ENCODE results near the gene CCNH. TPM values are rescaled to one million over a fixed set of nuclear protein-coding genes. Genes with fewer than 3 reads are reported as not detected.

The CCNH gene
- total and polyA plus RNA-seq, 9 donors, result 21.7 to 160 (median 44.6) TPM

DNA sequence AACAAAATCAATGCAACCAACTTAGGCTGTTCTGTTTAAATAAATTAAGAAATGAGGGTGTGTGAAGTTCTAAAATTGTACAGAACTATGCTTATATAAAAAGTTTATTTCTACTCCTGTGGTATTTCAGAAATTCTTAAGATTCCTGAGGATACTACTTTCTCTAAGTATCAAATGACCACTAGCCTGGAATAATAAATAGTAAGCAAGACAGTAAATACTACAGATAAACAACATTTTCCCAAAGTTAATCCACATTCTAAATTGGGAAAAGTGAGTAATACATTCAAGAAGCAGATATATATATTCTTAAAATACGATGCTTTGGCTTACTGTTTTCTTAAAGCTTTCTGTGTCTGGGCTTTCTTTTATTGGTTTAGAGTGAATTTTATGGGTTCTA is 29.5 kb downstream of the CCNH start:
- Histone ChIP-seq H3K36me3 (no peaks in the 10 kb centered on the region), H3K27ac (no peak overlapping the region), H3K9me3 (no peaks in the 10 kb centered on the region), H3K27me3 (no peaks in the 10 kb centered on the region), H3K4me3 (no peak overlapping the region), H3K4me1 (ENCODE audit: insufficient read depth) (no peaks in the 10 kb centered on the region)
- intact Hi-C loops (cut with DNase I), result no loop called here
- WGBS, 3 donors, result 63 to 87% (median 70%) methylated on average over 1 of the region's 1 CpG
- DNase-seq, result no peak
- TF ChIP-seq EP300 (IDR thresholded peaks at IDR 0.05) (no peak), POLR2A (IDR thresholded peaks at IDR 0.05) (no peak)
- TF ChIP-seq, protein P1, sequence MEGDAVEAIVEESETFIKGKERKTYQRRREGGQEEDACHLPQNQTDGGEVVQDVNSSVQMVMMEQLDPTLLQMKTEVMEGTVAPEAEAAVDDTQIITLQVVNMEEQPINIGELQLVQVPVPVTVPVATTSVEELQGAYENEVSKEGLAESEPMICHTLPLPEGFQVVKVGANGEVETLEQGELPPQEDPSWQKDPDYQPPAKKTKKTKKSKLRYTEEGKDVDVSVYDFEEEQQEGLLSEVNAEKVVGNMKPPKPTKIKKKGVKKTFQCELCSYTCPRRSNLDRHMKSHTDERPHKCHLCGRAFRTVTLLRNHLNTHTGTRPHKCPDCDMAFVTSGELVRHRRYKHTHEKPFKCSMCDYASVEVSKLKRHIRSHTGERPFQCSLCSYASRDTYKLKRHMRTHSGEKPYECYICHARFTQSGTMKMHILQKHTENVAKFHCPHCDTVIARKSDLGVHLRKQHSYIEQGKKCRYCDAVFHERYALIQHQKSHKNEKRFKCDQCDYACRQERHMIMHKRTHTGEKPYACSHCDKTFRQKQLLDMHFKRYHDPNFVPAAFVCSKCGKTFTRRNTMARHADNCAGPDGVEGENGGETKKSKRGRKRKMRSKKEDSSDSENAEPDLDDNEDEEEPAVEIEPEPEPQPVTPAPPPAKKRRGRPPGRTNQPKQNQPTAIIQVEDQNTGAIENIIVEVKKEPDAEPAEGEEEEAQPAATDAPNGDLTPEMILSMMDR (IDR thresholded peaks at IDR 0.05), result no peak

DNA sequence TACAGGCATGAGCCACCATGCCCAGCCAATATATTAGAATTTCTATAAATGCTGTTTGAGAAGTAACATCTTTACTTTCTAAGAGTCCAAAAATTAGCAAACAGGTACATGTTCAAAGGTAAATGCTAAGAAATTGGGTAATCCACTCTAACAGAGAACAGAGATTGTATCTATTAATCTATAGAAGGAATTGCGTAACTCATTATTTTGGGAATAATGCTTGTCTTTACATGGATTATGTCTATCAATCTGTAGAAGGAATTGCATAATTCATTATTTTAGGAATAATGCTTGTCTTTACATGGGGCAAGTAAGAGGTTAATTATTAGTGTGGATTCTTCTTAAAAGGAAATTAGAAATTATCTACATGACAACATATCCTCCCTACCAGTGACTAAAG is 30.5 kb downstream of the CCNH start:
- no peaks in the 10 kb centered on the region for H3K4me1 ChIP-seq (ENCODE audit: insufficient read depth)
- TF ChIP-seq, protein P1 (IDR thresholded peaks at IDR 0.05), result no peak
- TF ChIP-seq EP300 (IDR thresholded peaks at IDR 0.05) (no peak), POLR2A (IDR thresholded peaks at IDR 0.05) (no peak)
- H3K4me3 ChIP-seq, result no peak overlapping the region
- no peak overlapping the region for H3K27ac ChIP-seq
- H3K9me3 ChIP-seq, result no peaks in the 10 kb centered on the region
- no peaks in the 10 kb centered on the region for H3K36me3 ChIP-seq
- intact Hi-C loops (cut with DNase I), result no loop called here
- 98% methylated on average over 1 of the region's 1 CpG for WGBS, 3 donors
- no peak for DNase-seq
- H3K27me3 ChIP-seq, result no peaks in the 10 kb centered on the region

DNA sequence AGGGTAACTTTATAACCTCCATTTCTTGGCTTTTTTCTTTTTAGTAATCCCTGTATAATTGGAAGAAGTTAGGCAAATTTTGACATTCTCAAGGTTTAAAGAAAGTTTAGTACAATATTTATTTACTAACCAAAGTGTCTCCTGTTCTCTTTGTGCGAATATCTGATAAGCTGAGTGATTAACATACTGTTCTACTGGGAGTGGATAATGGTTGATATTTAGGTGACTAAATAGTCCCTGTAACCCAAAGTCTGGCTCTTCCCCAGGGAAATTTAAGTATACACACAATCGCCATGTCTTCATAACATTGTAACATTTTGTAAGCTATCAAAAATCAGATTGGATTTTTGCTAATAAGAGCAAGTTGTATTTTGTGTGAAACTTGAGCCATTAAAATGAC is 40.0 kb downstream of the CCNH start:
- Histone ChIP-seq H3K4me3 (no peak overlapping the region), H3K4me1 (ENCODE audit: insufficient read depth) (no peaks in the 10 kb centered on the region), H3K36me3 (no peaks in the 10 kb centered on the region), H3K27me3 (no peaks in the 10 kb centered on the region), H3K9me3 (no peaks in the 10 kb centered on the region), H3K27ac (no peak overlapping the region)
- 86 to 92% (median 89%) methylated on average over 2 of the region's 2 CpGs for WGBS, 3 donors
- intact Hi-C loops (cut with DNase I), result no loop called here
- no peak for DNase-seq
- no peak for TF ChIP-seq POLR2A (IDR thresholded peaks at IDR 0.05)
- TF ChIP-seq, protein P1 (IDR thresholded peaks at IDR 0.05), result no peak
- TF ChIP-seq EP300 (IDR thresholded peaks at IDR 0.05), result no peak

DNA sequence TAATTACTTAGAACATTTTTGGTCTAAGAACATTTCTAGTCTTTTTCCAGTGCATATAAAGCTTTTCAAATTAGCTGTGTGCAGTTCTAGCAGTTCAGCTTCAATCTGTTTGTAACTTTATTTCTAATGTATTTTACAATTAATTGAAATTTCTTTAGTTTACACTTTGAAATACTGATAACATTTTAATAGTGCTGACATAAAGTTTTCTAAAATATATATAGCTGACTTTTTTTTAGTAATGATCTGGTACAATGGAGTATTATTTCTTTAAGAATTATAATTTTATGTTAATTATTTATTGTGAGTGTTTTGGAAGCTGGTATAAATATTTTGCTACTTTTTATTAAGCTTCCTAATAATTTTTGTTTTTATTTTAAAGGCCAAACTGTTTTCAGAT is 43.3 kb downstream of the CCNH start:
- Histone ChIP-seq H3K4me3 (no peak overlapping the region), H3K9me3 (no peaks in the 10 kb centered on the region), H3K27me3 (no peaks in the 10 kb centered on the region), H3K4me1 (ENCODE audit: insufficient read depth) (no peaks in the 10 kb centered on the region), H3K36me3 (no peaks in the 10 kb centered on the region), H3K27ac (no peak overlapping the region)
- TF ChIP-seq POLR2A (IDR thresholded peaks at IDR 0.05), result no peak
- TF ChIP-seq, protein P1 (IDR thresholded peaks at IDR 0.05), result no peak
- no peak for TF ChIP-seq EP300 (IDR thresholded peaks at IDR 0.05)
- intact Hi-C loops (cut with DNase I), result no loop called here
- DNase-seq, result no peak

DNA sequence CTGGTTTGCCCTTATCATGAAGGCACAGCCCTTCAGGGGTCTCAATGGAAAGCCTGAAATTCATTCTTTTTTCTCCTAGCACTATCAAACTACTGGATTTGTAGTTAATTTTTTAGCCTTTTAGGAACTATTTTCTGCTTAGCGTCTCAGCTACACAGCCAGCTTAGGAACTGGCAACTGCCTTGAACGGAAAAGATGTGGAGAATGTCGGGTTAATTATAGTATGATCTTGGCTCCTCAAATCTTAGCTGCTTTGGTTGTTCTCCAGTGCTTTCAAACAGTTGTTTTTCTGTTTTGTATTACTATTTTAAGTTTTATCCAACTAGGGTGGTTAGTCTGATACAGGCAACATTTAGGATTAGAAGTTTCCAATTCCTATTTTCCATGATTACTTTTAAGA is 44.1 kb downstream of the CCNH start:
- WGBS, 3 donors, result 68 to 83% (median 80%) methylated on average over 3 of the region's 3 CpGs

More for the DNA sequence above, 44.1 kb downstream of the CCNH start:
- no peaks in the 10 kb centered on the region for H3K27me3 ChIP-seq
- no peak overlapping the region for H3K4me3 ChIP-seq
- no peak overlapping the region for H3K27ac ChIP-seq
- H3K4me1 ChIP-seq (ENCODE audit: insufficient read depth), result no peaks in the 10 kb centered on the region
- DNase-seq, result no peak
- no peak for TF ChIP-seq POLR2A (IDR thresholded peaks at IDR 0.05)
- TF ChIP-seq EP300 (IDR thresholded peaks at IDR 0.05), result no peak
- TF ChIP-seq, protein P1 (IDR thresholded peaks at IDR 0.05), result no peak
- no peaks in the 10 kb centered on the region for H3K9me3 ChIP-seq
- intact Hi-C loops (cut with DNase I), result no loop called here
- no peaks in the 10 kb centered on the region for H3K36me3 ChIP-seq

Measured in ovary (tissue), 9 donors.